SK-MEL-5 (cell line): Measurements from ENCODE around the gene TM9SF1. TPM values are rescaled to one million over a fixed set of nuclear protein-coding genes. Genes with fewer than 3 reads are reported as not detected.

ENCODE experiments used
- DNase-seq: peaks from one replicate; pipeline ENCODE4 v3.0.0-alpha.2; 2016; ENCODE audit warnings: low read depth, low spot score
- in situ Hi-C: cut with HindIII; loops from 2 replicates; pipeline ENCODE4 v1.10.0; 2016; ENCODE audit warnings: low sequenced_read_pairs, high pct_unique_total_duplicates, low pct_unique_long_range_greater_than_20kb
- total RNA-seq: library from RNA; depleted of rRNA; stranded (reverse); fragments of >200 nt; shearing (Covaris generic); gene quantifications from 2 replicates; pipeline ENCODE4 v1.2.3, GENCODE V29; 2014

The TM9SF1 gene
- total RNA-seq, 1 experiment from 2014 or later = 56.9 TPM

DNA sequence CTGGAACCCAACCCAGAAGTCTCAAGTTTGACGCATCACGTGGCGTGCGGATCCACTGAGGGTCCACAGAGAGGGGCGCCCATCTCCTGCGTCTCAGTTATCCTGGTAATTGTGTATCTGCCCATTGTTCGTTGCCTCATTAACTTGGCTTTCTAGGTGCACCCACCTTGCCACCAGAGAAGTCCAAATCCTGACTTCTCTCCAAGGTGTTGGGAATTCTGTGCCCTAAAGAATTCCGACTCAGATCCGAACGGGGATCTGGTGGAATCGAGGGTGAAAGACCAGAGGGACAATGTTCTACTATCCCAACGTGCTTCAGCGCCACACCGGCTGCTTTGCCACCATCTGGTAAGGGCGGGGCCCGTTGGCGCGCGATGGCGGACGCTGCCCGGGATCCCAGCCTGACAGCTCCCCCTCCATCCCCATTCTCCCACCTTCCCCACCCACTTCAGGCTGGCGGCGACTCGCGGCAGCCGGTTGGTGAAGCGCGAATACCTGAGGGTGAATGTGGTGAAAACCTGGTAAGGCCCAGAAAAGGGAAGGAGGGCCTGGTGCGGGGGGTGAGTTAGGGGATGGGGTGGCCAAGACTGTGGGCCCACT, 22.9 kb downstream of the TM9SF1 start:
- no peak for DNase-seq
- in situ Hi-C loops = no loop called here

DNA sequence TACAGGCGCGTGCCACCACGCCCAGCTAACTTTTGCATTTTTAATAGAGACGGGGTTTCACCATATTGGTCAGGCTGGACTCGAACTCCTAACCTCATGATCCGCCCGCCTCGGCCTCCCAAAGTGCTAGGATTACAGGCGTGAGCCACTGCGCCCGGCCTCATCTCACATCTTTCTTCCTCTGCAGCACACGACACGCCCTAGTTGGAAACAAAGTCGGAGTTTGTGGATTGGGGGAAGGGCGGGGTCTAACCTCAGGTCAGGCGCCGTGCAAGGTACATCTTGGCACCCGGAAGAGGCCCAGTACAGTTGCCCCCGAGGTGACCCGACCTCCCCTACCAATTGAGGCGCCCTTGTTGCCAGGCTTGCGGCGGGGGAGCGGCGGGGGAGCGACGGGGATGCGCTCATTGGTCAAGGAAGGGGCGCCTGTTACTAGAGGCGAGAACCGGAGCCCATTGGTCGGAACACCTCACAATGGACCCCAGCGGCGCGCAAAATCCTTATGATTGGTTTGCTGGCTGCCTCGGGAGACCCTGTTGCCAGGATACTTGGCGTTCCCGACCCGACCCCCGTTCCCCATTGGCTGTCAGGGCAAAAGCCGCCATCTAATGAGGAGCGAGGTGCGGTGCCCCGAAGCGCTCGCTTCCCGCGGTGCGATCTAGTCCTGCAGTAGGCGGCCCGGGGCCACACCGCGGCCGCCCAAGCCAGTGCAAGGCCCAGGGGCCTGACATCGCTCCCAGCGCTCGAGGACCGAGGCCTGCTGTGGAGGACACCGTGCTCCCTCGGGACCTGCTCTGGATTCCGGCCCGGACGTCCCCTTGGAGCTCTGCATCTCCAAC, 23.6 kb downstream of the TM9SF1 start, which contains the start of gene REC8:
Gene REC8, plus strand, starts transcription at position 659 of the 839 bp plus-strand sequence. CDS start 473 bp downstream, outside the sequence.
- in situ Hi-C loops = no loop called here
- no peak for DNase-seq

- in situ Hi-C loops = no loop called here
- DNase-seq = no peak
Observed at GRCh38 chr14:24167469-24168114, 27.6 kb downstream of the TM9SF1 start.

GRCh38 chr14:24165785-24166184, 29.5 kb downstream of the TM9SF1 start:
- DNase-seq = no peak
- in situ Hi-C loops = no loop called here

DNA sequence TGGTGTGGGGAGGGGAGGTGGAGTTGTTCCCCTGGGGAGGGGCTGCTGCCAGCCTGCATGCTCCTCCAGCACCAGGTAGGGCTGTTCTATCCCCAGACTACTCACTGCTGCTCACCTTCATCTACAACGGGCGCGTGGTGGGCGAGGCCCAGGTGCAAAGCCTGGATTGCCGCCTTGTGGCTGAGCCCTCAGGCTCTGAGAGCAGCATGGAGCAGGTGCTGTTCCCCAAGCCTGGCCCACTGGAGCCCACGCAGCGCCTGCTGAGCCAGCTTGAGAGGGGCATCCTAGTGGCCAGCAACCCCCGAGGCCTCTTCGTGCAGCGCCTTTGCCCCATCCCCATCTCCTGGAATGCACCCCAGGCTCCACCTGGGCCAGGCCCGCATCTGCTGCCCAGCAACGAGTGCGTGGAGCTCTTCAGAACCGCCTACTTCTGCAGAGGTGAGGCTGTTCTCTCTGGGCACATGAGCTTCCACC, 30.7 kb downstream of the TM9SF1 start:
- DNase-seq = no peak
- in situ Hi-C loops = no loop called here

DNA sequence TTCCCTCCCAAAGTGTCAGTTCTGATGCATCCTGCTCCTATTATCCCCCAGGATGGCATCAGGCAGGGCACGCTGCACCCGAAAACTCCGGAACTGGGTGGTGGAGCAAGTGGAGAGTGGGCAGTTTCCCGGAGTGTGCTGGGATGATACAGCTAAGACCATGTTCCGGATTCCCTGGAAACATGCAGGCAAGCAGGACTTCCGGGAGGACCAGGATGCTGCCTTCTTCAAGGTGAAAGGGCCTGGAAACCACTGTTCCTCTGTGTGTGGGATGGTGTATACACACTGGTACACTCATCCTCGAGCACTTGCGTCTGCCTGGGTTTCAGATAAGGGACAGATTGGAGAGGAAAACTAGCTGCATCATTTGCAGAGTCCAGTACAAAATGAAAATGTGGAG, 33.1 kb downstream of the TM9SF1 start:
- DNase-seq = no peak
- in situ Hi-C loops = no loop called here

- peak; percentile 94 for DNase-seq
- in situ Hi-C loops = no loop called here
Observed at GRCh38 chr14:24160850-24161804, 34.1 kb downstream of the TM9SF1 start, which contains the start of gene IRF9. TSS of gene IRF9 (plus strand) at chr14:24161265. CDS start at chr14:24162145, 880 bp downstream.

DNA sequence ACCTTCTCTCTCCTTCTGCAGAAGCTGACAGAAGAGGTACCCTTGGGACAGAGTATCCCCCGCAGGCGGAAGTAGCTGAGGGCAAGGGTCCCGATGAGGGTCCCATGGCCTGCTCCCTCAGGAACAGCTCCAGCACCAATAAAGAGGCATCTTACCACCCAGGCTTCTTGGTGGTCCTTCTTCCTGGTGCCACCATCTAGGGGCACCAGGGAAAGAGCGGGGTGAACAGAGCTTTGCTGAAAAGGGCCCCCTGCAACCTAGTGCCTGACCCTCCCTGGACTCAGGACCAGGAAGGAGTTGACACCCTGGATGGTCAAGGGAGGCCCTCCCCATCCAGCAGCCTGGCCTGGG, 34.8 kb downstream of the TM9SF1 start:
- DNase-seq = no peak
- in situ Hi-C loops = no loop called here

- in situ Hi-C loops = no loop called here
- DNase-seq = no peak
Observed at GRCh38 chr14:24159777-24160498, 35.3 kb downstream of the TM9SF1 start.

GRCh38 chr14:24157331-24157730, 37.9 kb downstream of the TM9SF1 start:
- no peak for DNase-seq

DNA sequence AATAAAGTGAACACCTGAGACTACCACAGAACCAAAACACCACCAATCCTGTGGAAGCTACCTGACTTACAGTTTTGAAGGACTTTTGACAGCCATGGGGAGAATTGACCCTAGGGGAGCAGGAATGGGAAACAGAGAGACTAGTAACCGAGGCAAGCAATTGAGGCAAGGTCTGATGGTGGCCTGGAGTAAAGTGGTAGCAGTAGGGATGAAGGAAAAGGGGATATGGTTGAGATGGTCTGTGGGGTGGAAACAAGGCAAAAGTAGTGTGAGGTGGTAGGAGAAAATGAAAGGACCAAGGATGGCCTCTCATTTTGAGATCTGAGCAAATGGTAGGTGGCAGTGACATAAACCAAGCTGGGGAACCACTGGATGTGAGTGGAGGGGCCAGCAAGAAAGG, 38.4 kb downstream of the TM9SF1 start:
- no peak for DNase-seq
- in situ Hi-C loops = no loop called here

More at GRCh38 chr14:24157331-24157730, 37.9 kb downstream of the TM9SF1 start:
- in situ Hi-C loops = no loop called here

- in situ Hi-C loops = no loop called here
- DNase-seq = no peak
Observed at GRCh38 chr14:24155100-24155499, 40.1 kb downstream of the TM9SF1 start.

- in situ Hi-C loops = no loop called here
- no peak for DNase-seq
Observed at GRCh38 chr14:24151404-24152080, 43.7 kb downstream of the TM9SF1 start.

DNA sequence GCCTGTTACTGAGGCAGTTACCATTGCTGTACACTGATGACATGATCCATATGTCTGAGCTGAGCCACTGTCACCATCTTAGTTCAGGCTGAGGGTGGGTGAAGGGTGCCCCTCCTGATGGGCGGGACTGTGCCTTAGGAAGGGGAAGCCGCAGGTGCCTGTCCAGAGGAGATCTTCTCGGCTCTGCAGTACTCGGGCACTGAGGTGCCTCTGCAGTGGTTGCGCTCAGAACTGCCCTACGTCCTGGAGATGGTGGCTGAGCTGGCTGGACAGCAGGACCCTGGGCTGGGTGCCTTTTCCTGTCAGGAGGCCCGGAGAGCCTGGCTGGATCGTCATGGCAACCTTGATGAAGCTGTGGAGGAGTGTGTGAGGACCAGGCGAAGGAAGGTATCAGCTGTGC, 44.2 kb downstream of the TM9SF1 start:
- in situ Hi-C loops = no loop called here

GRCh38 chr14:24150567-24150966, 44.7 kb downstream of the TM9SF1 start:
- no peak for DNase-seq
- in situ Hi-C loops = no loop called here

More for the DNA sequence above, 44.2 kb downstream of the TM9SF1 start:
- DNase-seq = no peak

- no peak for DNase-seq
- in situ Hi-C loops = no loop called here
Observed at GRCh38 chr14:24150061-24150460, 45.2 kb downstream of the TM9SF1 start.
